GM21367 (cell line): ENCODE data around the gene WNT8B.

Experiments
- ATAC-seq: cut with Tn5 transposase; IDR thresholded peaks from one replicate; pipeline ENCODE4 v1.9.1; 2021; ENCODE audit not compliant: unreplicated experiment

The WNT8B gene

GRCh38 chr10:100516847-100517246 is 54.0 kb downstream of the WNT8B start:
- ATAC-seq, result no peak

GRCh38 chr10:100518761-100519241 is 56.0 kb downstream of the WNT8B start:
- no peak for ATAC-seq

DNA sequence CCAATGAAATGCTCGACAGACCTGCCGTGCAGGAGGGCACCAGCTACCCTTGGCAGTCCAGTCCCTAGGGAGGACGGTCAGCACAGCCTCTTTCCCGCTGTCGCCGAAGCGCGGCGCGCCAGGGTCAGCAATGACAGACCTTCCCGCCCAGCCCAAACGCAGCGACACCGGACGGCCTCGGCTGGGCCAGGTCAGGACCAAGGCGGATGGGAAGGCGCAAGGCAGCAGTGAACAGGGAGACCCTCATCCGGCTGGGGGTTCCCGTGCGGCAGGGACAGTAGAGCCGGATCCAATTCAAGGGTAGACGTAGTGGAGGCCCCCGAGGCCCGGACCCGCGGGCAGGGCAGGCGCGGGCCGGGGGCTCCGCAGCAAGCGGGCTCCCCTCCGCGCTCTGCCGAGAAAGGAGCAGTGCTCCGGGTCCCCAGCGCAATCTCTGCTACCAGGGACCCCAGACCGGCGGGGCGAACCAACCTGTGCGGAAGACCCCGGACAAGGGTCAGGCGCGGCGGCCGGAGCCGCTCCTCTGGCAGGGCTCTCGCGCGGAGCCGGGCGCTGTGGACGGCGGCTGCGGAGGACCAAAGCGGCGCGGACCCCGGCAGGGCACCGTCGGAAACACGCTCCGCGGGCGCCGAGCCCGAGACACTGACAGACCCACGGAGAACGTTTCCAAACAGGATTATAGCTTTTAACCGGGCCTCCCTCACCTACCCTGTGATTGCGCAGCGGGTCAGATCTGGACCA is 56.7 kb downstream of the WNT8B start, which contains the start of gene SEC31B:
TSS of gene SEC31B (minus strand) at position 551 of the 741 bp plus-strand sequence. CDS start 2,909 bp downstream, outside the sequence.
- ATAC-seq, result no peak

DNA sequence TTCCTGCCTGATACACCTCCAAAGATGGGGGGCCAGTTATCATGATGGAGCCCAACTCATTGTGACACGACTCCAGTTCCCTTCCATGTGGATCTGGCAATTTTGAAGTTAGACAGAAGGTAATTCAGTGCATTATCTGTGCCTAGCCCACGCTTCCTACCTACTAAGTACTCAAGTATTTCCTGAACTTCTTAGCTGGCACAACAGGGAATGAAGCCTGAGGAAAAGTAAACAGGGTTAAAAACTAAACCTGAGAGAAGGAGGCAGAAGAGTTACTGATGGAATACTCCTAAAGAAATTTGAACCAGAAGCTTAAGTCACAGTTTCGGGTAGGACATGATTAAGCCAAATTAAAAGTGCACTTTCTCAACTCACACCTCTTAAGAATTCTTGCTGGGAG is 58.0 kb downstream of the WNT8B start:
- ATAC-seq, result no peak

DNA sequence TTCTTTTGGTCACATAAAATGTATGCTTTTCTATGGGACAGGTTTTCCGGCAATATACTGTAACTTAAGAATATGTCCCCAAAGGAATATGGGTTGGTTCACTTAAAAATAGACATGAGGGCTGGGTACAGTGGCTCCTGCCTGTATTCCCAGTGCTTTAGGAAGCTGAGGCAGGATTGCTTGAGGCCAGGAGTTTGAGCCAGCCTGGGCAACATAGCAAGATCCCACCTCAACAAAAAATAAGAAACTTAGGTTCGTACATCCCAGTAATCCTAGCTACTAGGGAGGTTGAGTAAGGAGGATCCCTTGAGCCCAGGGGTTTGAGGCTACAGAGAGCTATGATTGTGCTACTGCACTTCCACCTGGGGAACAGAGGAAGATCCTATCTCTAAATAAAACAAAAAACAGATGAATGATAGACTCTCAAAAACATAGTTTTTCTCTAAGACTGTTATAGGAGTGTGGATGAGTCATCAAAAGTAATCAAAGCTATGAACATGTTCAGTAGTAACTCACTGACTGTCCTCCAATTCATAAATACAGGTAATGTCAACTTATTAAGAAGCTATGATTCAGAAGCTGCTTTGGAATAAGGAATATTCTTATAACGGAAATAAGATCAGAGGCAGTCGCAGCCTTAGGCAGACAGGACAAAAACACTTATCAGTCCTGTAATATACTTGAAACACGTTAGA is 59.4 kb downstream of the WNT8B start:
- ATAC-seq, result no peak

DNA sequence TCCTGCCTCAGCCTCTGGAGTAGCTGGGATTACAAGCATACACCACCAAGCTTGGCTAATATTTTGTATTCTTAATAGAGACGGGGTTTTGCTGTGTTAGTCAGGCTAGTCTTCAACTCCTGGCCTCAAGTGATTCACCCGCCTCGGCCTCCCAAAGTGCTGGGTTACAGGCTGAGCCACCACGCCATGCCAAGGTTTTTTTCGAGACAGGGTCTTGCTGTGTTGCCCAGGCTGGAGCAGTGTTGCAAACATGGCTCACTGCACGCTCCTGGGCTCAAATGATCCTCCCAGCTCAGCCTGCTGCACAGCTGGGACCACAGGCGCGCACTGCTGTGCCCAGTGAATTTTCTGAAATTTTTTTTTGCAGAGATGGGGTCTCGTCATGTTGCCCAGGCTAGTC is 60.1 kb downstream of the WNT8B start:
- ATAC-seq, result no peak

DNA sequence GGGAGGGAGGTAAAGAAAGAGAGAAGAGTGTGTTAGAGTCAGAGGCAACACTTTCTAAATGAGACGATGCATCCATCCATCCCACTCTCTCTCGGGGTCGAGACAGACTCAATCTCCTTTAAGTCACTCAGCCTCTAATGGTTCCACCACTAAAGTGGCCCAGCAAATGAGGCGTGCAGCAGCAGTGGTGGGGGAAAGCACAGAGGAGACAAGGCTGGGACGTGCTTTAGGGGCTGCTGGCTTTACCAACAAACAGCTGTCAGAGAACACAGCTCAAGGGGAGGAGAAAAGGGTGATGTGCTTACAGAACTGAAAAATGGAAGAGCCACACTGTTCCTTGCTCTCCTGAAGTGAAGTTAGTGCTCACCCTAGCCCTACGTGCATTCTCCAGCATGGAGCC is 61.4 kb downstream of the WNT8B start:
- ATAC-seq, result no peak

DNA sequence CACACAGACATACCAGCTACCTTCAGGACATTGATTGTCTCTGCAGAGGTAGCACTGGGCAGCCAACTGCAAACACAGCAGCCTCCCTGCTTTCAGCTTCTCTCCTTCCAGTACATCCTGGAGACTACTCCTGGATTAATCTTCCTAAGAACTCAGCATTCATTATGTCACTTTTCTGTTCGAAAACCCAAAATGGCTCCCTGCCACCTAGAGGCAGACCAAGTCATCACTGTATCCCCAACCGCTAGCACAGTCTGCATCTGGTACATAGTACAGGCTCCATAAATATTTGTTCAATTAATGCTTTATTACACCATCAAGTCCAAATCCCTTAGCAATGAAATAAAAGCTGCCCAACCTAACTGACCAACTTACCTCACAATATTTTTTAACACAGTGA is 61.8 kb downstream of the WNT8B start:
- ATAC-seq, result no peak

- no peak for ATAC-seq
Observed at GRCh38 chr10:100528123-100528886, 65.5 kb downstream of the WNT8B start.

DNA sequence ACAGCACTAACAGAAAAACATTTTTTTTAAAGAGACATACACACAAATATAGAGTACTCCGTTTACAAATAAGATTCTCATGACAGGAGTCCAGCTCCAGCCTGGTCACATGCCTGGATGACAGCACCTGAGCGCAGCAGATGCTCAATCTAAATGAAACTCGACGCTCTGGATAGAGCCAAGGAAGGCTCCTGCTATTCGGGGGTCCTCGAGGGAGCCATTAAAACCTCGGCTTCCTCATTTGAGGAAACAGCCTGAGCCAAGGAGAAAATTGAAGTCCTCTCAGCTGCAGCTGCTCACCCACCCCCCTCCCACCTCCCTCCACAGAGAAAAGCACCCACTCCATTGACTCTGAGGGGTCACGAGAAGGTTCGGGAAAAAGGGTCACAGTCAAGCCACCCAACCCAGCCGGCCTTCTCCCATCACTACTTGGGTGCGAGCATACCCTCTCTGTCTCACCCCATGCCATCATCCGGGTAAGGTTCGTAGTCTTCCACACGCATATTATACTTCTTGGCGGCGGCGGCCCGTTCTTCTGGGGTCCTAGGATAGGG is 66.2 kb downstream of the WNT8B start:
- no peak for ATAC-seq

DNA sequence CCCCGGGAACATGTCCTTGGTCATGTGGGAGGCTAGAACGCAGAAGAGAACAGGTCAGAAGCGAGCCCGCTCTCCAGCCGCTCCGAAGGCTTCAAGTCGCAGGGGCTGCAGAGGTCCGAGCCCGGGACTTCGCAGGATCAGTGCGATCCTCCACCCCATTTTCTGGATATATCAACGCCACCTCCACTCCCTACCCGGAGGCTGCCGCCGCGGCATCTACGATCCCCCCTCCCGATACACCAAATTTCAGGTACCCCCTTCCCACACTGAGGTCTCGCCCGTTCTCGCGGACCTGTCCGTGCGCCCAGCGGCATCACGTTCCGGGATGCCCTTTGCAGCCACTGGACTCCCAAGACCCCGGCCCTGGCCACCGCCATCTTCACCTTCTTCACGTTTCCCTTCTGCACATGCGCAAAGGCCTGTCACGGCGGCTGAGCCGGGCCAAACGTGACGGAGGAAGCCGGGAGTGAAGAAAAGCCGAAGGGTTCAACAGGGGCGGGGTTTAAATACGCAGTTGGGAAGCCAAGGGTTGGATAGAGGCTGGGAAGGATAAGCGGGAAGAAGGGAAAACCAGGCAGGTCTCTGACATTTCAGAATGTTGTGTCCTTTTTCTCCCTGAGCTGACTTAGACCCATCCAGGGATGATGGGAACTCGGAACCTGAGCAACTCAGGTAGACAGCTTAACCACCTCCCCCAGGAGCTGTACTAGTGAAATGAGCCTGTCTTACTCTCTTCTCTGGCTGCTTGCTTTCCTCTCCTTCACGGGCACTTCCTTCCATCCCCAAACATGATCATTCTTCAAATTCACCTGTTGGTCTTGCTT is 66.9 kb downstream of the WNT8B start, which contains the start of gene NDUFB8:
TSS of gene NDUFB8 (minus strand) at position 397 of the 824 bp plus-strand sequence. CDS start at position 377, 20 bp downstream.
- ATAC-seq, result peak; percentile 45

- ATAC-seq, result no peak
Observed at GRCh38 chr10:100531761-100532160, 69.0 kb downstream of the WNT8B start.
